HCT116 (cell line): ENCODE measurements around the gene SERPINB13. TPM values are rescaled to one million over a fixed set of nuclear protein-coding genes. Genes with fewer than 3 reads are reported as not detected.
A peak's percentile ranks its signal among the peaks of the same experiment; 100 is the strongest.

Experiments
- ATAC-seq: fragments of 200-7000 bp; cut with Tn5 transposase; 2 replicates; pipeline ENCODE4 v1.9.1; 2020; ENCODE audit warnings: mild to moderate bottlenecking, moderate library complexity
- BruUV-seq: library from RNA; stranded (reverse); fragments of 400-500 nt; replicated peaks from 2 replicates; lab custom pipeline; 2021; lab: Mats Ljungman, UMichigan
- CTCF ChIA-PET: fragments of 300-600 bp; sonication (Branson Sonifier 250); formaldehyde crosslinking; loops from one replicate; lab custom pipeline; 2021; ENCODE audit warnings: antibody characterized with exemption; lab: Charles Lee
- POLR2A ChIA-PET: fragments of 300-600, 350-600 bp; sonication (Branson Sonifier 250); formaldehyde crosslinking; loops from one replicate; lab custom pipeline; 2021; ENCODE audit warnings: antibody characterized with exemption; lab: Charles Lee
- RAD21 ChIA-PET, 2 experiments: fragments of 300-600 bp; sonication (Branson Sonifier 250); formaldehyde crosslinking; loops; one replicate each; lab custom pipeline; 2023; ENCODE audit warnings: low total read pairs in 2 of 2; ENCODE audit not compliant: uncharacterized antibody in 2 of 2, unreplicated experiment in 2 of 2, low non-redundant PET in 1 of 2; lab: Charles Lee
- DNase-seq: peaks from one replicate; pipeline ENCODE4 v3.0.0-alpha.2; 2010; ENCODE audit warnings: low read depth, low spot score
- H2AFZ ChIP-seq: fragments of 200-600 bp; shearing (Covaris generic), sonication (generic); 2 replicates; pipeline ENCODE4 v1.6.1; 2017; ENCODE audit warnings: low read depth, mixed run types, mixed read lengths, antibody characterized with exemption, low read length; ENCODE audit not compliant: poor library complexity, severe bottlenecking
- H3K27ac ChIP-seq: 2 replicates; pipeline ENCODE4 v1.5.1; 2012; ENCODE audit warnings: low read depth, low read length
- H3K27me3 ChIP-seq: fragments of 200-600 bp; sonication (generic); 2 replicates; pipeline ENCODE4 v1.6.1; 2016; ENCODE audit warnings: mixed run types, low read length, mixed read lengths; ENCODE audit not compliant: insufficient read depth
- H3K36me3 ChIP-seq, 2 experiments: fragments of 200-500 bp in 1 of 2; fragments of 200-600 bp in 1 of 2; sonication (Bioruptor generic) in 1 of 2; sonication (generic) in 1 of 2; 2 replicates each; pipeline versions ENCODE4 v1.5.1 to v1.6.1; 2014 to 2016; ENCODE audit warnings: low read length in 2 of 2, inconsistent platforms in 1 of 2, mixed read lengths in 1 of 2, mixed run types in 1 of 2; ENCODE audit not compliant: insufficient read depth in 2 of 2, control insufficient read depth in 1 of 2
- H3K4me1 ChIP-seq, 2 experiments: fragments of 200-600 bp in 1 of 2; sonication (generic) in 1 of 2; 2 replicates each; pipeline versions ENCODE4 v1.5.1 to v1.6.1; 2012 to 2017; ENCODE audit warnings: low read length in 2 of 2, inconsistent platforms in 1 of 2, mild to moderate bottlenecking in 1 of 2, mixed read lengths in 1 of 2, mixed run types in 1 of 2, moderate library complexity in 1 of 2; ENCODE audit not compliant: insufficient read depth in 2 of 2, control insufficient read depth in 1 of 2
- H3K4me2 ChIP-seq: fragments of 200-600 bp; sonication (generic); 2 replicates; pipeline ENCODE4 v1.6.1; 2017; ENCODE audit warnings: mixed run types, low read length, mixed read lengths
- H3K4me3 ChIP-seq, 2 experiments: fragments of 200-600 bp in 1 of 2; sonication (generic) in 1 of 2; replicated peaks in 1 of 2; 2 replicates each; pipeline ENCODE4 v1.5.1; 2011 to 2016; ENCODE audit warnings: low read length in 2 of 2, control low read depth in 1 of 2, low read depth in 1 of 2, mild to moderate bottlenecking in 1 of 2, mixed read lengths in 1 of 2, mixed run types in 1 of 2
- H3K79me2 ChIP-seq: fragments of 200-600 bp; sonication (generic); 2 replicates; pipeline ENCODE4 v1.6.1; 2017; ENCODE audit warnings: mild to moderate bottlenecking, mixed run types, low read length, moderate library complexity, mixed read lengths; ENCODE audit not compliant: insufficient read depth
- H3K9ac ChIP-seq: fragments of 200-600 bp; sonication (generic); 2 replicates; pipeline ENCODE4 v1.6.1; 2016; ENCODE audit warnings: low read length, mixed read lengths
- H3K9me2 ChIP-seq: fragments of 200-600 bp; sonication (generic), shearing (Covaris generic); 2 replicates; pipeline ENCODE4 v1.6.1; 2017; ENCODE audit warnings: mixed run types, mild to moderate bottlenecking, moderate library complexity; ENCODE audit not compliant: insufficient read depth
- H3K9me3 ChIP-seq, 2 experiments: fragments of 200-500 bp in 1 of 2; fragments of 200-600 bp in 1 of 2; sonication (Bioruptor generic) in 1 of 2; sonication (generic) in 1 of 2; 2 replicates each; pipeline ENCODE4 v1.6.1; 2014 to 2017; ENCODE audit warnings: low read length in 2 of 2, mixed read lengths in 2 of 2, inconsistent platforms in 1 of 2, low read depth in 1 of 2, mild to moderate bottlenecking in 1 of 2, mixed run types in 1 of 2, moderate library complexity in 1 of 2; ENCODE audit not compliant: control insufficient read depth in 1 of 2, insufficient read depth in 1 of 2
- H4K20me1 ChIP-seq: fragments of 200-600 bp; sonication (generic), shearing (Covaris generic); 2 replicates; pipeline ENCODE4 v1.6.1; 2017; ENCODE audit warnings: mixed run types, mild to moderate bottlenecking, moderate library complexity; ENCODE audit not compliant: insufficient read depth
- CBX3 ChIP-seq: IDR thresholded peaks from 2 replicates; pipeline ENCODE4 v1.6.1; 2012; ENCODE audit warnings: low read depth
- CEBPB ChIP-seq: IDR thresholded peaks from 2 replicates; pipeline ENCODE4 v1.6.1; 2012; ENCODE audit warnings: low read depth
- EZH2 ChIP-seq: fragments of 200-600 bp; sonication (generic); IDR thresholded peaks from 2 replicates; pipeline ENCODE4 v1.6.1; 2017; ENCODE audit warnings: antibody characterized with exemption, mixed run types
- EZH2phosphoT487 ChIP-seq: fragments of 200-600 bp; IDR thresholded peaks from 2 replicates; pipeline ENCODE4 v1.6.1; 2018; ENCODE audit warnings: antibody characterized with exemption, borderline replicate concordance
- FOSL1 ChIP-seq: IDR thresholded peaks from 2 replicates; pipeline ENCODE4 v1.6.1; 2012; ENCODE audit warnings: low read depth
- JUND ChIP-seq: IDR thresholded peaks from 2 replicates; pipeline ENCODE4 v1.6.1; 2012
- POLR2A ChIP-seq: IDR thresholded peaks from 2 replicates; pipeline ENCODE4 v1.7.0; 2011; ENCODE audit warnings: borderline replicate concordance; ENCODE audit not compliant: insufficient read depth, insufficient read length; ENCODE audit errors: extremely low read depth
- POLR2AphosphoS5 ChIP-seq: IDR thresholded peaks from 2 replicates; pipeline ENCODE4 v1.6.1; 2011; ENCODE audit warnings: mild to moderate bottlenecking, low read depth, low read length, moderate library complexity
- REST ChIP-seq: IDR thresholded peaks from 2 replicates; pipeline ENCODE4 v1.6.1; 2012; ENCODE audit warnings: low read depth
- SIN3A ChIP-seq: IDR thresholded peaks from 2 replicates; pipeline ENCODE4 v1.6.1; 2012; ENCODE audit warnings: low read depth
- SP1 ChIP-seq: IDR thresholded peaks from 2 replicates; pipeline ENCODE4 v1.6.1; 2012; ENCODE audit warnings: low read depth
- SRF ChIP-seq: IDR thresholded peaks from 2 replicates; pipeline ENCODE4 v1.6.1; 2012; ENCODE audit warnings: low read depth
- YY1 ChIP-seq: IDR thresholded peaks from 2 replicates; pipeline ENCODE4 v1.6.1; 2011; ENCODE audit warnings: low read length, low read depth, moderate library complexity, mild to moderate bottlenecking; ENCODE audit not compliant: insufficient replicate concordance; ENCODE audit errors: extremely low read depth
- ZFX ChIP-seq: fragments of 450-650 bp; IDR thresholded peaks from 2 replicates; pipeline ENCODE4 v1.6.1; 2017
- ZNF274 ChIP-seq: fragments of 200-500 bp; sonication (Bioruptor generic); IDR thresholded peaks from 2 replicates; pipeline ENCODE4 v1.6.1; 2014; ENCODE audit warnings: mild to moderate bottlenecking, low read depth, low read length, inconsistent platforms
- intact Hi-C: fragments of 100-400 bp; cut with micrococcal nuclease; formaldehyde crosslinking; loops from 2 replicates; pipeline ENCODE4 v1.10.0; 2022
- total RNA-seq: library from RNA; stranded (reverse); gene quantifications from one replicate; pipeline ENCODE4 v1.2.1, GENCODE V29; 2021; ENCODE audit not compliant: unreplicated experiment
- TF ChIP-seq, protein P1 (sequence below): IDR thresholded peaks from 2 replicates; pipeline ENCODE4 v1.6.1; 2012
- TF ChIP-seq, protein P2 (sequence below): IDR thresholded peaks from 2 replicates; pipeline ENCODE4 v1.6.1; 2011; ENCODE audit warnings: mild to moderate bottlenecking, low read length, moderate library complexity; ENCODE audit not compliant: insufficient replicate concordance; ENCODE audit errors: extremely low read depth

The SERPINB13 gene
- total RNA-seq, 1 experiment from 2014 or later = 0.07 TPM

- no TSS peak for BruUV-seq
- H3K9me3 ChIP-seq = no peaks in the 10 kb centered on the region
- no peak overlapping the region for H3K27ac ChIP-seq
- H3K4me2 ChIP-seq = peak overlapping the region; percentile 45
- peak overlapping the region in 1 of 2 experiments; percentile 4; a peak in 1 of 4 replicates for H3K4me3 ChIP-seq
- TF ChIP-seq, protein P1, sequence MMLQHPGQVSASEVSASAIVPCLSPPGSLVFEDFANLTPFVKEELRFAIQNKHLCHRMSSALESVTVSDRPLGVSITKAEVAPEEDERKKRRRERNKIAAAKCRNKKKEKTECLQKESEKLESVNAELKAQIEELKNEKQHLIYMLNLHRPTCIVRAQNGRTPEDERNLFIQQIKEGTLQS = no peak
- peak; percentile 90; the same call in 1 of the 2 replicates for TF ChIP-seq CBX3
- peak; percentile 67 for TF ChIP-seq FOSL1
- no peak for TF ChIP-seq ZFX
- peak; percentile 33; the same call in 1 of the 2 replicates for TF ChIP-seq SRF
- TF ChIP-seq REST = no peak
- peak; percentile 31; the same call in 1 of the 2 replicates for TF ChIP-seq POLR2AphosphoS5
- TF ChIP-seq POLR2A = no peak
- TF ChIP-seq JUND = peak; percentile 80
- TF ChIP-seq EZH2phosphoT487 = no peak
- no peak for TF ChIP-seq YY1
- TF ChIP-seq SIN3A = no peak
- 0 out of 2 replicates have a peak, but pooled peaks have one; percentile 34 for TF ChIP-seq CEBPB
- no peak for TF ChIP-seq EZH2
- no peak for TF ChIP-seq ZNF274
- peak; percentile 80 for TF ChIP-seq SP1
- TF ChIP-seq, protein P2, sequence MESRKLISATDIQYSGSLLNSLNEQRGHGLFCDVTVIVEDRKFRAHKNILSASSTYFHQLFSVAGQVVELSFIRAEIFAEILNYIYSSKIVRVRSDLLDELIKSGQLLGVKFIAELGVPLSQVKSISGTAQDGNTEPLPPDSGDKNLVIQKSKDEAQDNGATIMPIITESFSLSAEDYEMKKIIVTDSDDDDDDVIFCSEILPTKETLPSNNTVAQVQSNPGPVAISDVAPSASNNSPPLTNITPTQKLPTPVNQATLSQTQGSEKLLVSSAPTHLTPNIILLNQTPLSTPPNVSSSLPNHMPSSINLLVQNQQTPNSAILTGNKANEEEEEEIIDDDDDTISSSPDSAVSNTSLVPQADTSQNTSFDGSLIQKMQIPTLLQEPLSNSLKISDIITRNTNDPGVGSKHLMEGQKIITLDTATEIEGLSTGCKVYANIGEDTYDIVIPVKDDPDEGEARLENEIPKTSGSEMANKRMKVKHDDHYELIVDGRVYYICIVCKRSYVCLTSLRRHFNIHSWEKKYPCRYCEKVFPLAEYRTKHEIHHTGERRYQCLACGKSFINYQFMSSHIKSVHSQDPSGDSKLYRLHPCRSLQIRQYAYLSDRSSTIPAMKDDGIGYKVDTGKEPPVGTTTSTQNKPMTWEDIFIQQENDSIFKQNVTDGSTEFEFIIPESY = no peak
- H3K9ac ChIP-seq = no peak overlapping the region
- peak overlapping the region; percentile 72 for H2AFZ ChIP-seq
- no peaks in the 10 kb centered on the region for H3K9me2 ChIP-seq
- ChIA-PET CTCF (no interaction called here), POLR2A (no interaction called here), RAD21 (no interaction called here)
- peaks cover 5 to 25% of the 10 kb centered on the region in 2 experiments; a peak in 3 of 4 replicates for H3K4me1 ChIP-seq
- no peaks in the 10 kb centered on the region for H3K27me3 ChIP-seq
- no peaks in the 10 kb centered on the region for H4K20me1 ChIP-seq
- no peaks in the 10 kb centered on the region for H3K36me3 ChIP-seq
- DNase-seq (peak; percentile 59), ATAC-seq (peak; percentile 77)
- H3K79me2 ChIP-seq = no peaks in the 10 kb centered on the region
- intact Hi-C loops = no loop called here
These were observed 17.8 kb downstream of the SERPINB13 start for GRCh38 chr18:63604791-63605567.
